Osteocyte (in vitro differentiated cells): ENCODE measurements around the gene LAMC1. TPM values are rescaled to one million over a fixed set of nuclear protein-coding genes. Genes with fewer than 3 reads are reported as not detected.

Experiments
- DNase-seq: peaks from one replicate; pipeline ENCODE4 v3.0.0; 2021; ENCODE audit warnings: mixed read lengths; ENCODE audit not compliant: unreplicated experiment; ENCODE audit errors: extremely low spot score
- H3K27ac Mint-ChIP-seq: one replicate; pipeline ENCODE4 v1.8.0; 2021; ENCODE audit warnings: mild to moderate bottlenecking, mixed read lengths; ENCODE audit not compliant: unreplicated experiment
- H3K27me3 Mint-ChIP-seq: one replicate; pipeline ENCODE4 v1.8.0; 2021; ENCODE audit warnings: mixed read lengths; ENCODE audit not compliant: unreplicated experiment
- H3K36me3 Mint-ChIP-seq: one replicate; pipeline ENCODE4 v1.8.0; 2021; ENCODE audit warnings: mixed read lengths; ENCODE audit not compliant: unreplicated experiment
- H3K4me1 Mint-ChIP-seq: one replicate; pipeline ENCODE4 v1.8.0; 2021; ENCODE audit warnings: mixed read lengths; ENCODE audit not compliant: unreplicated experiment
- H3K4me3 Mint-ChIP-seq: one replicate; pipeline ENCODE4 v1.8.0; 2021; ENCODE audit warnings: mild to moderate bottlenecking, moderate library complexity, mixed read lengths; ENCODE audit not compliant: unreplicated experiment
- H3K9me3 Mint-ChIP-seq: one replicate; pipeline ENCODE4 v1.8.0; 2021; ENCODE audit warnings: mixed read lengths; ENCODE audit not compliant: unreplicated experiment
- total RNA-seq: library from RNA; stranded (reverse); gene quantifications from 2 replicates; pipeline ENCODE4 v1.2.1, GENCODE V29; 2021
- TF ChIP-seq, protein P1 (sequence below): fragments of 200-600 bp; sonication (generic); IDR thresholded peaks from 2 replicates; pipeline ENCODE4 v1.5.0; 2021; ENCODE audit warnings: antibody characterized with exemption, mild to moderate bottlenecking, moderate library complexity

LAMC1 gene
- total RNA-seq, 1 donor from 2014 or later: 384 TPM

DNA sequence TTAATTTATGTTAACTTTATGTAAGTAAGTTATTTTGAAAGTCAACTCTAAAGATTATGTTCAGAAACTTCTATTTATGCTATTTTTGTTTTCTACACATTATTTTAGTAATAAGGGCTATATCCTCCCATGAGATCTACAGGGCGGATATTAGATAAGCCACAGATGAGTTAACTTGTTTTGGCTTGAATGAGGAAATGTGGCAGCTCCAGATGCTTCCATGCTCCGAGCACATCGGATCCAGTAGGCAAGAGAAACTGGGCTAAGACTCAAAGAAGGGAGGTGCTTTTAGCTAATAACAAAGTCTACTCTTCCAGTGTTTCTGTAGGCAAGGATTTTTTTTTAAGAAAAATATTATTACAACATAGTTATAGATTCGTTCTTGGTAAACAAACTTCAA, 20.0 kb upstream of the LAMC1 start:
- TF ChIP-seq, protein P1, sequence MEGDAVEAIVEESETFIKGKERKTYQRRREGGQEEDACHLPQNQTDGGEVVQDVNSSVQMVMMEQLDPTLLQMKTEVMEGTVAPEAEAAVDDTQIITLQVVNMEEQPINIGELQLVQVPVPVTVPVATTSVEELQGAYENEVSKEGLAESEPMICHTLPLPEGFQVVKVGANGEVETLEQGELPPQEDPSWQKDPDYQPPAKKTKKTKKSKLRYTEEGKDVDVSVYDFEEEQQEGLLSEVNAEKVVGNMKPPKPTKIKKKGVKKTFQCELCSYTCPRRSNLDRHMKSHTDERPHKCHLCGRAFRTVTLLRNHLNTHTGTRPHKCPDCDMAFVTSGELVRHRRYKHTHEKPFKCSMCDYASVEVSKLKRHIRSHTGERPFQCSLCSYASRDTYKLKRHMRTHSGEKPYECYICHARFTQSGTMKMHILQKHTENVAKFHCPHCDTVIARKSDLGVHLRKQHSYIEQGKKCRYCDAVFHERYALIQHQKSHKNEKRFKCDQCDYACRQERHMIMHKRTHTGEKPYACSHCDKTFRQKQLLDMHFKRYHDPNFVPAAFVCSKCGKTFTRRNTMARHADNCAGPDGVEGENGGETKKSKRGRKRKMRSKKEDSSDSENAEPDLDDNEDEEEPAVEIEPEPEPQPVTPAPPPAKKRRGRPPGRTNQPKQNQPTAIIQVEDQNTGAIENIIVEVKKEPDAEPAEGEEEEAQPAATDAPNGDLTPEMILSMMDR: no peak
- Mint-ChIP-seq H3K9me3 (no peaks in the 10 kb centered on the region), H3K36me3 (no peaks in the 10 kb centered on the region), H3K27ac (no peak overlapping the region), H3K4me3 (no peak overlapping the region), H3K4me1 (peaks cover 8% of the 10 kb centered on the region), H3K27me3 (no peaks in the 10 kb centered on the region)
- no peak for DNase-seq

GRCh38 chr1:183004141-183004540, 19.1 kb upstream of the LAMC1 start:
- no peak for DNase-seq
- Mint-ChIP-seq H3K4me3 (no peak overlapping the region), H3K9me3 (no peaks in the 10 kb centered on the region), H3K36me3 (no peaks in the 10 kb centered on the region), H3K27me3 (no peaks in the 10 kb centered on the region), H3K4me1 (peaks cover 8% of the 10 kb centered on the region), H3K27ac (no peak overlapping the region)
- TF ChIP-seq, protein P1: no peak

DNA sequence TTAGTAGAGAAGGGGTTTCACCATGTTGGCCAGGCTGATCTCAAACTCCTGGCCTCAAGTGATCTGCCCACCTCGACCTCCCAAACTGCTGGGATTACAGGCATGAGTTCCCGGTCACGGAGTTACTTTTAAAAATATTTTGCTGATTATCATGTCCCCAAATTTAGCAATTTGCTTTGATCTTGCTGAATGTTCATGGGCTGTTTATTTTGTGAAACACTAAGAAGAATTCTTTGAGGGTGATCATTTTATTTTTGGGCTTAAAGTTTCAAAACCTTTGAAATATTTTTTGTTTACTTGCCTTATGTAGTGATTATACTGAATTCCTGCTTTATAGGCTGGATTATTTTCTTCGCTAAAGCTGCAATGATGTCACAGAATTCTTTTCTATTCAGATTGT, 11.4 kb upstream of the LAMC1 start:
- Mint-ChIP-seq H3K4me3 (no peak overlapping the region), H3K27ac (no peak overlapping the region), H3K27me3 (no peaks in the 10 kb centered on the region), H3K9me3 (peaks cover 11% of the 10 kb centered on the region), H3K36me3 (no peaks in the 10 kb centered on the region), H3K4me1 (peaks cover 8% of the 10 kb centered on the region)
- TF ChIP-seq, protein P1: no peak
- no peak for DNase-seq

GRCh38 chr1:183012301-183012994, 10.8 kb upstream of the LAMC1 start:
- peaks cover 11% of the 10 kb centered on the region for H3K9me3 Mint-ChIP-seq
- H3K4me1 Mint-ChIP-seq: peaks cover 8% of the 10 kb centered on the region
- DNase-seq: no peak
- H3K4me3 Mint-ChIP-seq: no peak overlapping the region
- H3K36me3 Mint-ChIP-seq: no peaks in the 10 kb centered on the region
- H3K27ac Mint-ChIP-seq: no peak overlapping the region
- TF ChIP-seq, protein P1: no peak
- H3K27me3 Mint-ChIP-seq: no peaks in the 10 kb centered on the region

DNA sequence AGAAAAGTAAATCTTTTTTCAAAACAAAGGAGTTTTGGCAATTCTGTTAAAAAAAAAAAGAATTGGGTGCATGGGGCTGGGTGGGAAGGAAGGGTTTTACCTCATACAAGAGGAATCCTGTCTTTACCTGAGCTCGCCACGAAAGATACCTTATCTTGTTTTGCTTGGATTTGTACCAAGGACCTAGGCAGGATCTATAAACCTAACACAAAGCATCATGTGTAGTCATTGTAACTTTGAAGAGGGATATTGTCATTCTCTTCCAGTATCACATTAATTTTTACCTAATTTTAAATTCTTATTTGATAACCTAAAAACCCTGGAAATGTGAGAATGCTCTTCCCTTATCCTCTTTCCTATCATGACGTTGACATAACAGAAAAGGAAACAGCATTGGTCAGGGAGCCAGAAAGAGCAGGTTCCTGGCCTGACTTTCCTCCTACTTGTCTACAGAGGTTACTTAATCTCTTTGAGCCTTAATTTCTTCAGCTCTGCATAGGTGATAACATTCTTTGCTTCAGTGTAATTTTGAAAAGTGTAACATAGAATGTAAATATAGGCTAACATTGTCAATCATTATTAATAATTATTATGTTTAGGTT, 4.0 kb upstream of the LAMC1 start:
- no peak for DNase-seq
- Mint-ChIP-seq H3K27me3 (no peaks in the 10 kb centered on the region), H3K9me3 (no peaks in the 10 kb centered on the region), H3K4me3 (no peak overlapping the region), H3K36me3 (no peaks in the 10 kb centered on the region), H3K27ac (no peak overlapping the region), H3K4me1 (peaks cover 18% of the 10 kb centered on the region)
- TF ChIP-seq, protein P1: no peak
